ENCODE results near the gene TBKBP1. TPM values are rescaled to one million over a fixed set of nuclear protein-coding genes. Genes with fewer than 3 reads are reported as not detected.

The TBKBP1 gene
- total RNA-seq, 1 donor from 2014 or later = 3.0 TPM

DNA sequence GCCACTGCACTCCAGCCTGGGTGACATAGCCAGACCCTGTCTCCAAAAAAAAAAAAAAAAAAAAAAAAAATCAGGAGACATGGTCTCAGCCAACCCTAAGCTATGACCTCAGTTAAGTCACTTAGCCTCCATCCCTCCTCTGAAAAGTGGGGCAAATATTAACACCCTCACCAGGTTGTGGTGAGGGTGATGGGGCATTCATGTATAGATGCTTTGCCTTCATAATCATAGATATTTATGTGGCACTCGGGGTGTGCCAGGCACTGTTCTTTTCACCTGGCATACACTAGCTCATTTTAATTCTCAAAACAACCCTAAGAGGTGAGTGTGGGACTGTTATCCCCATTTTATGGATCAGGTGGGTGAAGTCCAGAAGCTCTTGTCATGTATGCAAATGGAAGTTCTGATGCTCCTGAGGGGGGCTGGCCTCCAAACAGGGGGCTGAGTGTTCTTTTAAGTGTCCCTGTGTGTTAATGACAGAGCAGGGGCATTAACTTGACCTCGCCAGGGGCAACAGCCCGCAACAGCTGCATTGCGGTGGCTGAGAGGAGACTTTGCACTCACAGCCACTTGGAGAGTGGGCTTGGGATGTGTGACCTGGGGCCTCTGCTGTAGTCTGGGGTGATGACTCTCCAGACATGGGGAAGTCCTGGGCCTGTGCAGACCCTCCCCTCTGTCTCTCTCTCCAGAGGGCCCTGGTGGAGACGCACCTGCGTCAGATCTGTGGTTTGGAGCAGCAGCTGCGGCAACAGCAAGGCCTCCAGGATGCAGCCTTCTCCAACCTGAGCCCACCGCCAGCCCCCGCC, 4.1 kb downstream of the TBKBP1 start:
- H3K27ac ChIP-seq = no peak overlapping the region
- no peak for DNase-seq (ENCODE audit: low spot score)
- H3K79me2 ChIP-seq (ENCODE audit: low read depth) = no peaks in the 10 kb centered on the region
- no peaks in the 10 kb centered on the region for H3K9me3 Mint-ChIP-seq
- peaks cover 11% of the 10 kb centered on the region for H3K27me3 Mint-ChIP-seq (ENCODE audit: insufficient read depth, low read depth)
- no peaks in the 10 kb centered on the region for H3K36me3 Mint-ChIP-seq
- peaks cover 30% of the 10 kb centered on the region for H3K4me1 Mint-ChIP-seq
- no peak overlapping the region for H3K9ac ChIP-seq
- H3F3A ChIP-seq (ENCODE audit: low read depth) = peaks cover 6% of the 10 kb centered on the region
- peaks cover 25% of the 10 kb centered on the region for H3K4me1 ChIP-seq
- TF ChIP-seq EZH2 (IDR thresholded peaks at IDR 0.05) (no peak), EZH2phosphoT487 (IDR thresholded peaks at IDR 0.05) (no peak)
- TF ChIP-seq, protein P1, sequence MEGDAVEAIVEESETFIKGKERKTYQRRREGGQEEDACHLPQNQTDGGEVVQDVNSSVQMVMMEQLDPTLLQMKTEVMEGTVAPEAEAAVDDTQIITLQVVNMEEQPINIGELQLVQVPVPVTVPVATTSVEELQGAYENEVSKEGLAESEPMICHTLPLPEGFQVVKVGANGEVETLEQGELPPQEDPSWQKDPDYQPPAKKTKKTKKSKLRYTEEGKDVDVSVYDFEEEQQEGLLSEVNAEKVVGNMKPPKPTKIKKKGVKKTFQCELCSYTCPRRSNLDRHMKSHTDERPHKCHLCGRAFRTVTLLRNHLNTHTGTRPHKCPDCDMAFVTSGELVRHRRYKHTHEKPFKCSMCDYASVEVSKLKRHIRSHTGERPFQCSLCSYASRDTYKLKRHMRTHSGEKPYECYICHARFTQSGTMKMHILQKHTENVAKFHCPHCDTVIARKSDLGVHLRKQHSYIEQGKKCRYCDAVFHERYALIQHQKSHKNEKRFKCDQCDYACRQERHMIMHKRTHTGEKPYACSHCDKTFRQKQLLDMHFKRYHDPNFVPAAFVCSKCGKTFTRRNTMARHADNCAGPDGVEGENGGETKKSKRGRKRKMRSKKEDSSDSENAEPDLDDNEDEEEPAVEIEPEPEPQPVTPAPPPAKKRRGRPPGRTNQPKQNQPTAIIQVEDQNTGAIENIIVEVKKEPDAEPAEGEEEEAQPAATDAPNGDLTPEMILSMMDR (IDR thresholded peaks at IDR 0.05) = no peak
- H3K27me3 ChIP-seq = no peaks in the 10 kb centered on the region
- peak overlapping the region; percentile 15 for H3K4me3 Mint-ChIP-seq
- no peak overlapping the region for H3K27ac Mint-ChIP-seq
- H2AFZ ChIP-seq (replicated peaks) = no peak overlapping the region
- no peak overlapping the region for H3K4me2 ChIP-seq
- H3K36me3 ChIP-seq = no peaks in the 10 kb centered on the region
- no peaks in the 10 kb centered on the region for H3K9me3 ChIP-seq (ENCODE audit: low read depth)
- H4K20me1 ChIP-seq (ENCODE audit: low read depth) = peaks cover 24% of the 10 kb centered on the region
- H3K4me3 ChIP-seq = no peak overlapping the region

DNA sequence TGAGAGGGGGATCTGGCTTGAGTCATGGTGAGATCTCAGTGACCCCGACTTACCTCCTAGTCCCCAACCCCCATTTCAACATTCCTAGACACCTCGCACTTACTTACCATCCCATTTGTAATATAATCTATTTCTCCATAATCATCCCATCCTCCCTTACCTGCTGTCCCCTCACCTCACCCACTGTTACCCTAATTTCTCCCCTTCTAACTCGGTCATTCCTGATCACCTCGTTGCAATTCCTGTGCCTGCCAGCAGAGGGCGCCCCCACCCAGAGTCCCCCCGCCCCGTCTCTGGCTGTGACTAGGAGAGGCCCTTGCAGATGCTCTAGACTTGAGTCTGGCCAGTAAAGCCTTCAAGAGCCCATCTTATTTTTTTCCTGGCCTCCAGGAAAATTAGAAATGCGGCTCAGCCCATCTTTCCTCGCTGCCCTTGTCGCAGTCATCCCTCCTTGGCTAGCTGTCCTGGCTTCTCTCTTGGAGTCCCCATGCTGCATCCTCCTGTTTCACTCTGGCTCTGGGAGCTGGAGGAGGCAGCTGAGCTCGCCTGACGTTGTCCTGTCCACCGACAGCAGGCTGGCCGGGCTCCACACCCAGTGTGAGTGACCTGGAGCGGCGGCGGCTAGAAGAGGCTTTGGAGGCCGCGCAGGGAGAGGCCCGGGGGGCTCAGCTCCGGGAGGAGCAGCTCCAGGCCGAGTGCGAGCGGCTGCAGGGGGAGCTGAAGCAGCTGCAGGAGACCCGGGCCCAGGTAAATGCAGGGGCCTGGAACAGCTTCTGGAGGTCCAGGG, 5.0 kb downstream of the TBKBP1 start:
- H3K79me2 ChIP-seq (ENCODE audit: low read depth) = no peaks in the 10 kb centered on the region
- H3K9me3 ChIP-seq (ENCODE audit: low read depth) = no peaks in the 10 kb centered on the region
- no peak overlapping the region for H3K27ac ChIP-seq
- Mint-ChIP-seq H3K9me3 (no peaks in the 10 kb centered on the region), H3K36me3 (no peaks in the 10 kb centered on the region), H3K27ac (no peak overlapping the region), H3K4me3 (no peak overlapping the region), H3K4me1 (peaks cover 28% of the 10 kb centered on the region), H3K27me3 (ENCODE audit: insufficient read depth, low read depth) (peaks cover 11% of the 10 kb centered on the region)
- no peak overlapping the region for H2AFZ ChIP-seq (replicated peaks)
- no peak overlapping the region for H3K4me2 ChIP-seq
- TF ChIP-seq, protein P1 (IDR thresholded peaks at IDR 0.05) = peak; percentile 99
- no peak for TF ChIP-seq EZH2 (IDR thresholded peaks at IDR 0.05)
- H4K20me1 ChIP-seq (ENCODE audit: low read depth) = peaks cover 24% of the 10 kb centered on the region
- H3K4me3 ChIP-seq = no peak overlapping the region
- no peaks in the 10 kb centered on the region for H3K27me3 ChIP-seq
- DNase-seq (ENCODE audit: low spot score) = peak; percentile 75
- H3K9ac ChIP-seq = no peak overlapping the region
- H3K4me1 ChIP-seq = peaks cover 21% of the 10 kb centered on the region
- no peaks in the 10 kb centered on the region for H3F3A ChIP-seq (ENCODE audit: low read depth)
- no peaks in the 10 kb centered on the region for H3K36me3 ChIP-seq

DNA sequence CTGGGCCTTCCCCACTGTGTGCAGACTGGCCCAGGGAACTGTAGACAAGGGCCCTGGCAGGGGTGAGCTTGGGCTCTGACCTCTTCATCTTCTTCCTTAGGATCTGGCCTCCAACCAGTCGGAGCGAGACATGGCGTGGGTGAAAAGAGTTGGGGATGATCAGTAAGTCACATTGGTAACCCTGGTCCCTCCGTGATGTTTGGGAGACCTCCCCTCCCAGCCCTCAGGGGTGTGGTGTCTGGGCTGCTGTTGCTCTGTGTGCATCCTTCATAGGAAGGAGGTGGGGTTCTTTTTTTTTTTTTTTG, 5.5 kb downstream of the TBKBP1 start:
- Mint-ChIP-seq H3K9me3 (no peaks in the 10 kb centered on the region), H3K4me1 (peaks cover 28% of the 10 kb centered on the region), H3K4me3 (no peak overlapping the region), H3K36me3 (no peaks in the 10 kb centered on the region), H3K27ac (no peak overlapping the region), H3K27me3 (ENCODE audit: insufficient read depth, low read depth) (peaks cover 11% of the 10 kb centered on the region)
- Histone ChIP-seq H3F3A (ENCODE audit: low read depth) (no peaks in the 10 kb centered on the region), H3K4me2 (no peak overlapping the region), H3K4me3 (no peak overlapping the region), H2AFZ (replicated peaks) (no peak overlapping the region), H3K4me1 (peaks cover 21% of the 10 kb centered on the region), H3K27ac (no peak overlapping the region), H3K79me2 (ENCODE audit: low read depth) (no peaks in the 10 kb centered on the region), H3K27me3 (no peaks in the 10 kb centered on the region), H3K9ac (no peak overlapping the region), H4K20me1 (ENCODE audit: low read depth) (peaks cover 24% of the 10 kb centered on the region), H3K36me3 (no peaks in the 10 kb centered on the region), H3K9me3 (ENCODE audit: low read depth) (no peaks in the 10 kb centered on the region)
- no peak for DNase-seq (ENCODE audit: low spot score)
- TF ChIP-seq EZH2 (IDR thresholded peaks at IDR 0.05) (no peak), EZH2phosphoT487 (IDR thresholded peaks at IDR 0.05) (no peak)
- TF ChIP-seq, protein P1 (IDR thresholded peaks at IDR 0.05) = no peak

Measured in neural progenitor cell (in vitro differentiated cells).